Liver (tissue), 9 donors: Measurements from ENCODE around the gene LENG1. TPM values are rescaled to one million over a fixed set of nuclear protein-coding genes. Genes with fewer than 3 reads are reported as not detected.
A peak's percentile ranks its signal among the peaks of the same experiment; 100 is the strongest.

ENCODE experiments used
- DNase-seq: peaks from one replicate; pipeline ENCODE4 v3.0.0-alpha.2; 2017; ENCODE audit warnings: low spot score
- H3K27ac ChIP-seq, 2 donors: one replicate each; pipeline ENCODE4 v1.7.0; 2013; ENCODE audit warnings: inconsistent platforms in 2 of 2, low read length in 2 of 2, control low read depth in 1 of 2, low read depth in 1 of 2, mild to moderate bottlenecking in 1 of 2
- H3K27me3 ChIP-seq, 4 donors: one replicate each; pipeline versions ENCODE4 v1.6.1 to v1.7.0; 2013; ENCODE audit warnings: low read length in 3 of 4, inconsistent platforms in 1 of 4, mild to moderate bottlenecking in 1 of 4, moderate library complexity in 1 of 4; ENCODE audit not compliant: control insufficient read depth in 4 of 4, insufficient read depth in 4 of 4
- H3K36me3 ChIP-seq, 4 donors: one replicate each; pipeline versions ENCODE4 v1.6.1 to v1.7.0; 2013; ENCODE audit warnings: low read length in 3 of 4, mild to moderate bottlenecking in 3 of 4, low read depth in 1 of 4, moderate library complexity in 1 of 4; ENCODE audit not compliant: control insufficient read depth in 4 of 4, insufficient read depth in 3 of 4
- H3K4me1 ChIP-seq, 4 donors: one replicate each; pipeline versions ENCODE4 v1.6.1 to v1.7.0; 2013; ENCODE audit warnings: low read length in 3 of 4, mild to moderate bottlenecking in 3 of 4, moderate library complexity in 1 of 4; ENCODE audit not compliant: control insufficient read depth in 4 of 4, insufficient read depth in 4 of 4
- H3K4me3 ChIP-seq, 3 donors: one replicate each; pipeline versions ENCODE4 v1.6.1 to v1.7.0; 2013; ENCODE audit warnings: low read length in 3 of 3, control low read depth in 1 of 3, low read depth in 1 of 3, mild to moderate bottlenecking in 1 of 3
- H3K9ac ChIP-seq, 2 donors: one replicate each; pipeline ENCODE4 v1.7.0; 2013; ENCODE audit warnings: low read length in 2 of 2, mild to moderate bottlenecking in 2 of 2, moderate library complexity in 2 of 2, control low read depth in 1 of 2, low read depth in 1 of 2
- H3K9me3 ChIP-seq, 4 donors: one replicate each; pipeline versions ENCODE4 v1.6.1 to v1.7.0; 2013; ENCODE audit warnings: low read length in 3 of 4; ENCODE audit not compliant: control insufficient read depth in 4 of 4
- EGR1 ChIP-seq, 2 donors: IDR thresholded peaks; 2 replicates each; pipeline ENCODE4 v1.6.1; 2016 to 2018; ENCODE audit warnings: antibody characterized with exemption in 2 of 2, low read depth in 2 of 2
- FOXA1 ChIP-seq: IDR thresholded peaks from 2 replicates; pipeline ENCODE4 v1.6.1; 2016; ENCODE audit warnings: antibody characterized with exemption
- FOXA2 ChIP-seq: IDR thresholded peaks from 2 replicates; pipeline ENCODE4 v1.6.1; 2016; ENCODE audit warnings: antibody characterized with exemption
- GABPA ChIP-seq, 2 donors: IDR thresholded peaks in 1 of 2; conservative IDR thresholded peaks in 1 of 2; 2 replicates each; pipeline ENCODE4 v1.6.1; 2016; ENCODE audit warnings: antibody characterized with exemption in 2 of 2, mild to moderate bottlenecking in 1 of 2, moderate library complexity in 1 of 2
- HNF4A ChIP-seq, 2 donors: conservative IDR thresholded peaks; 2 replicates each; pipeline ENCODE4 v1.6.1; 2016; ENCODE audit warnings: antibody characterized with exemption in 2 of 2, mild to moderate bottlenecking in 2 of 2
- HNF4G ChIP-seq: IDR thresholded peaks from 2 replicates; pipeline ENCODE4 v1.6.1; 2016; ENCODE audit warnings: antibody characterized with exemption
- JUND ChIP-seq, 2 donors: IDR thresholded peaks; 2 replicates each; pipeline ENCODE4 v1.6.1; 2016; ENCODE audit warnings: antibody characterized with exemption in 2 of 2
- NR2F2 ChIP-seq: IDR thresholded peaks from 2 replicates; pipeline ENCODE4 v1.6.1; 2016; ENCODE audit warnings: antibody characterized with exemption
- RAD21 ChIP-seq, 2 donors: IDR thresholded peaks; 2 replicates each; pipeline ENCODE4 v1.6.1; 2016; ENCODE audit warnings: antibody characterized with exemption in 2 of 2, mild to moderate bottlenecking in 2 of 2
- RXRA ChIP-seq, 2 donors: IDR thresholded peaks; 2 replicates each; pipeline ENCODE4 v1.6.1; 2017 to 2018; ENCODE audit warnings: antibody characterized with exemption in 2 of 2, mild to moderate bottlenecking in 1 of 2
- SP1 ChIP-seq: IDR thresholded peaks from 2 replicates; pipeline ENCODE4 v1.6.1; 2018; ENCODE audit warnings: antibody characterized with exemption, mild to moderate bottlenecking
- TAF1 ChIP-seq: conservative IDR thresholded peaks from 2 replicates; pipeline ENCODE4 v1.6.1; 2016; ENCODE audit warnings: antibody characterized with exemption, mild to moderate bottlenecking
- YY1 ChIP-seq: IDR thresholded peaks from 2 replicates; pipeline ENCODE4 v1.6.1; 2016; ENCODE audit warnings: antibody characterized with exemption, mild to moderate bottlenecking
- WGBS: extraction: QIAGEN DNeasy Blood & Tissue Kit; methylation state at CpG from one replicate; pipeline ENCODE4 v1.1.7; 2013; 5-methylcytosine and 5-hydroxymethylcytosine counted together
- polyA plus RNA-seq, 2 donors: library from polyadenylated mRNA; stranded (reverse) in 1 of 2; unstranded in 1 of 2; fragments of 200-250 nt in 1 of 2; fragments of >200 nt in 1 of 2; fragmentation: Nextera tagmentation in 1 of 2; extraction: Ambion mirVana in 1 of 2; gene quantifications; one replicate each; pipeline versions ENCODE4 v1.2.1 to v1.2.3, GENCODE V29; 2013 to 2015
- total RNA-seq, 2 donors: library from RNA; depleted of rRNA; stranded (reverse); fragments of >200 nt; gene quantifications; one replicate each; pipeline ENCODE4 v1.2.3, GENCODE V29; 2014
- TF ChIP-seq, protein P1 (sequence below): IDR thresholded peaks from 2 replicates; pipeline ENCODE4 v1.6.1; 2016; ENCODE audit warnings: antibody characterized with exemption
- TF ChIP-seq, protein P2 (sequence below): IDR thresholded peaks from 2 replicates; pipeline ENCODE4 v1.6.1; 2016; ENCODE audit warnings: antibody characterized with exemption
- TF ChIP-seq, protein P3 (sequence below): IDR thresholded peaks from 2 replicates; pipeline ENCODE4 v1.6.1; 2016; ENCODE audit warnings: antibody characterized with exemption
- TF ChIP-seq, protein P4 (sequence below): IDR thresholded peaks from 2 replicates; pipeline ENCODE4 v1.6.1; 2016; ENCODE audit warnings: antibody characterized with exemption, mild to moderate bottlenecking
- donor health status: healthy.
- donor health status: healthy.
- donor health status: healthy.
- donor health status: healthy.
- donor health status: healthy.

Gene LENG1
- total and polyA plus RNA-seq, 4 donors = 2.6 to 4.4 (median 2.9) TPM

GRCh38 chr19:54162884-54163283 is 3.4 kb upstream of the LENG1 start:
- H3K27me3 ChIP-seq = no peaks in the 10 kb centered on the region
- H3K27ac ChIP-seq = peak overlapping the region; percentile 54 to 72
- 73% methylated on average over 14 of the region's 14 CpGs for WGBS
- TF ChIP-seq HNF4A (conservative IDR thresholded peaks at IDR 0.05) (no peak), TAF1 (no peak), JUND (IDR thresholded peaks at IDR 0.05) (no peak), FOXA1 (no peak), HNF4G (no peak), SP1 (no peak), RAD21 (IDR thresholded peaks at IDR 0.05) (no peak), NR2F2 (no peak), YY1 (no peak), FOXA2 (no peak), EGR1 (IDR thresholded peaks at IDR 0.05; ENCODE audit: low read depth in 2 of 2) (no peak), RXRA (IDR thresholded peaks at IDR 0.05) (no peak)
- TF ChIP-seq, protein P1, sequence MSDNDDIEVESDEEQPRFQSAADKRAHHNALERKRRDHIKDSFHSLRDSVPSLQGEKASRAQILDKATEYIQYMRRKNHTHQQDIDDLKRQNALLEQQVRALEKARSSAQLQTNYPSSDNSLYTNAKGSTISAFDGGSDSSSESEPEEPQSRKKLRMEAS = no peak
- TF ChIP-seq, protein P2, sequence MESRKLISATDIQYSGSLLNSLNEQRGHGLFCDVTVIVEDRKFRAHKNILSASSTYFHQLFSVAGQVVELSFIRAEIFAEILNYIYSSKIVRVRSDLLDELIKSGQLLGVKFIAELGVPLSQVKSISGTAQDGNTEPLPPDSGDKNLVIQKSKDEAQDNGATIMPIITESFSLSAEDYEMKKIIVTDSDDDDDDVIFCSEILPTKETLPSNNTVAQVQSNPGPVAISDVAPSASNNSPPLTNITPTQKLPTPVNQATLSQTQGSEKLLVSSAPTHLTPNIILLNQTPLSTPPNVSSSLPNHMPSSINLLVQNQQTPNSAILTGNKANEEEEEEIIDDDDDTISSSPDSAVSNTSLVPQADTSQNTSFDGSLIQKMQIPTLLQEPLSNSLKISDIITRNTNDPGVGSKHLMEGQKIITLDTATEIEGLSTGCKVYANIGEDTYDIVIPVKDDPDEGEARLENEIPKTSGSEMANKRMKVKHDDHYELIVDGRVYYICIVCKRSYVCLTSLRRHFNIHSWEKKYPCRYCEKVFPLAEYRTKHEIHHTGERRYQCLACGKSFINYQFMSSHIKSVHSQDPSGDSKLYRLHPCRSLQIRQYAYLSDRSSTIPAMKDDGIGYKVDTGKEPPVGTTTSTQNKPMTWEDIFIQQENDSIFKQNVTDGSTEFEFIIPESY = no peak
- TF ChIP-seq, protein P3, sequence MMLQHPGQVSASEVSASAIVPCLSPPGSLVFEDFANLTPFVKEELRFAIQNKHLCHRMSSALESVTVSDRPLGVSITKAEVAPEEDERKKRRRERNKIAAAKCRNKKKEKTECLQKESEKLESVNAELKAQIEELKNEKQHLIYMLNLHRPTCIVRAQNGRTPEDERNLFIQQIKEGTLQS = no peak
- no peaks in the 10 kb centered on the region for H3K9me3 ChIP-seq
- peak overlapping the region in 2 of 3 donors; percentile 49 to 71 for H3K4me3 ChIP-seq
- H3K36me3 ChIP-seq = peaks cover 0 to 3% (median 1%) of the 10 kb centered on the region in 4 donors
- no peak for DNase-seq
- H3K9ac ChIP-seq = no peak overlapping the region
- peaks cover 10 to 37% (median 31%) of the 10 kb centered on the region in 4 donors for H3K4me1 ChIP-seq

DNA sequence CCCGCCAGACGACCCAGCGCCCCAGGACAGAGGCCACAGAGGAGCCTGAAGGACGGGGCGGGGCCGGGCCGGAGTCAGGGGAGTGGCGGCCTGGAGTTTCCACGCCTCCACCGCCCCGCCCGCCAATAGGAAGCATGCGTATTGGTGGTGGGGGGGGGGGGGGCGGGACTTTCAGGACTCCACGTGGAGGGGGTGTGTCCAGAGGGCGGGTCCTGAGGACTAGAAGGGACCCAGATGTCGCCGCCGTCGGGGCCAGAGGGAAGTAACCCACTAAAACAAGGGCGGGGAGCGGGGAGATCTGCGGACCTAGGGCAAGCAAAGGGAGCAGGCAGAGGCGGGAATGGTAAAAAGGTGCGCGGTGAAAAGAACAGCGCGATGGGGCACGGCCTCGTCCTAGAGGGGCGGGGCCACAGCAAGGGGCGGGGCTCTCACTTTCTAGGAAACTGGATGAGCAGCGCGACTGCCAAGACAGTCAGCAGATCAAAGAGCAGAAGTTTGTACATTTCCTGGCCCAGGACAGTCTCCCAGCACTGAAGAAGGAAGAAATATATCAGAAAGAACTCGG is 2.8 kb upstream of the LENG1 start:
- Histone ChIP-seq H3K9me3 (no peaks in the 10 kb centered on the region), H3K4me3 (peak overlapping the region; percentile 42 to 71 (median 49)), H3K9ac (no peak overlapping the region), H3K4me1 (peaks cover 10 to 37% (median 31%) of the 10 kb centered on the region in 4 donors), H3K36me3 (peaks cover 0 to 4% (median 2%) of the 10 kb centered on the region in 4 donors), H3K27ac (peak overlapping the region; percentile 54 to 72), H3K27me3 (no peaks in the 10 kb centered on the region)
- DNase-seq = peak; percentile 92
- TF ChIP-seq EGR1 (IDR thresholded peaks at IDR 0.05; ENCODE audit: low read depth in 2 of 2) (no peak), FOXA2 (no peak), HNF4A (conservative IDR thresholded peaks at IDR 0.05) (no peak), JUND (IDR thresholded peaks at IDR 0.05) (peak in 1 of 2 donors; percentile 23), FOXA1 (no peak), RAD21 (IDR thresholded peaks at IDR 0.05) (no peak), YY1 (no peak), GABPA (IDR thresholded peaks at IDR 0.05 in 1 of 2, conservative IDR thresholded peaks at IDR 0.05 in 1 of 2) (no peak), NR2F2 (no peak), SP1 (peak; percentile 40)
- TF ChIP-seq, protein P4, sequence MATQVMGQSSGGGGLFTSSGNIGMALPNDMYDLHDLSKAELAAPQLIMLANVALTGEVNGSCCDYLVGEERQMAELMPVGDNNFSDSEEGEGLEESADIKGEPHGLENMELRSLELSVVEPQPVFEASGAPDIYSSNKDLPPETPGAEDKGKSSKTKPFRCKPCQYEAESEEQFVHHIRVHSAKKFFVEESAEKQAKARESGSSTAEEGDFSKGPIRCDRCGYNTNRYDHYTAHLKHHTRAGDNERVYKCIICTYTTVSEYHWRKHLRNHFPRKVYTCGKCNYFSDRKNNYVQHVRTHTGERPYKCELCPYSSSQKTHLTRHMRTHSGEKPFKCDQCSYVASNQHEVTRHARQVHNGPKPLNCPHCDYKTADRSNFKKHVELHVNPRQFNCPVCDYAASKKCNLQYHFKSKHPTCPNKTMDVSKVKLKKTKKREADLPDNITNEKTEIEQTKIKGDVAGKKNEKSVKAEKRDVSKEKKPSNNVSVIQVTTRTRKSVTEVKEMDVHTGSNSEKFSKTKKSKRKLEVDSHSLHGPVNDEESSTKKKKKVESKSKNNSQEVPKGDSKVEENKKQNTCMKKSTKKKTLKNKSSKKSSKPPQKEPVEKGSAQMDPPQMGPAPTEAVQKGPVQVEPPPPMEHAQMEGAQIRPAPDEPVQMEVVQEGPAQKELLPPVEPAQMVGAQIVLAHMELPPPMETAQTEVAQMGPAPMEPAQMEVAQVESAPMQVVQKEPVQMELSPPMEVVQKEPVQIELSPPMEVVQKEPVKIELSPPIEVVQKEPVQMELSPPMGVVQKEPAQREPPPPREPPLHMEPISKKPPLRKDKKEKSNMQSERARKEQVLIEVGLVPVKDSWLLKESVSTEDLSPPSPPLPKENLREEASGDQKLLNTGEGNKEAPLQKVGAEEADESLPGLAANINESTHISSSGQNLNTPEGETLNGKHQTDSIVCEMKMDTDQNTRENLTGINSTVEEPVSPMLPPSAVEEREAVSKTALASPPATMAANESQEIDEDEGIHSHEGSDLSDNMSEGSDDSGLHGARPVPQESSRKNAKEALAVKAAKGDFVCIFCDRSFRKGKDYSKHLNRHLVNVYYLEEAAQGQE = no peak
- TF ChIP-seq, protein P1 = peak; percentile 74
- TF ChIP-seq, protein P2 = no peak
- 1% methylated on average over 35 of the region's 35 CpGs for WGBS
